Activated effector memory CD4-positive, alpha-beta T cell treated with Interleukin-2 at 50 U/mL for 16 hours (primary cell): Measurements from ENCODE around the gene SERPINB5.
"Not testable (repeated sequence)": the region's sequence is repeated elsewhere in the genome, so short reads cannot be mapped to it uniquely, and the experiment has no call there.

Experiments
- DNase-seq: peaks from one replicate; pipeline ENCODE4 v3.0.0-alpha.2; 2020

Gene SERPINB5

DNA sequence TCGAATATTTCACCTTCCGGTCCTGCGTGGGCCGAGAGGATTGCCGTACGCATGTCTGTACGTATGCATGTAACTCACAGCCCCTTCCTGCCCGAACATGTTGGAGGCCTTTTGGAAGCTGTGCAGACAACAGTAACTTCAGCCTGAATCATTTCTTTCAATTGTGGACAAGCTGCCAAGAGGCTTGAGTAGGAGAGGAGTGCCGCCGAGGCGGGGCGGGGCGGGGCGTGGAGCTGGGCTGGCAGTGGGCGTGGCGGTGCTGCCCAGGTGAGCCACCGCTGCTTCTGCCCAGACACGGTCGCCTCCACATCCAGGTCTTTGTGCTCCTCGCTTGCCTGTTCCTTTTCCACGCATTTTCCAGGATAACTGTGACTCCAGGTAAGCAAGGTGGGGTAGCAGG, at the start of gene SERPINB5:
Gene SERPINB5, plus strand, starts transcription at position 291 of the 400 bp plus-strand sequence. CDS start 7,471 bp downstream, outside the sequence.
- DNase-seq, result no peak

GRCh38 chr18:63427558-63427957, 49.2 kb upstream of the SERPINB5 start:
- DNase-seq, result no peak

DNA sequence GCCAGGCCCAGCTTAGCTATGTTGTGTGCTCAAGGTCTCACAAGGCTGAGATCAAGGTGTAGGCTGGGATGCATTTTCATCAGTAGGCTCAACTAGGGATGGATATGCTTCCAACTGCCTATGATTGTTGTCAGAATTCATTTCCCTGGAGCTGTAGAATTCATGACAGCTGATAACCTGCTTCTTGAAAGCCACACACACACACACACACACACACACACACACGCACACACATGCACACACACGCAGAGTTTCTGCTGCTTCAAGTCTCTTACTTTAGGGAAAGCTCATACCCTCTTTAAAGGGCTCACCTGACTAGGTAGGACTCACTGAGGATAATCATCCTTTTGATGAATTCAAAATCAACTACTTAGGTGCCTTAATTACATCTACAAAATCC, 46.2 kb upstream of the SERPINB5 start:
- DNase-seq, result no peak

GRCh38 chr18:63431180-63431579, 45.6 kb upstream of the SERPINB5 start:
- no peak for DNase-seq

- DNase-seq, result no peak
Observed at GRCh38 chr18:63433334-63433866, 43.4 kb upstream of the SERPINB5 start.

DNA sequence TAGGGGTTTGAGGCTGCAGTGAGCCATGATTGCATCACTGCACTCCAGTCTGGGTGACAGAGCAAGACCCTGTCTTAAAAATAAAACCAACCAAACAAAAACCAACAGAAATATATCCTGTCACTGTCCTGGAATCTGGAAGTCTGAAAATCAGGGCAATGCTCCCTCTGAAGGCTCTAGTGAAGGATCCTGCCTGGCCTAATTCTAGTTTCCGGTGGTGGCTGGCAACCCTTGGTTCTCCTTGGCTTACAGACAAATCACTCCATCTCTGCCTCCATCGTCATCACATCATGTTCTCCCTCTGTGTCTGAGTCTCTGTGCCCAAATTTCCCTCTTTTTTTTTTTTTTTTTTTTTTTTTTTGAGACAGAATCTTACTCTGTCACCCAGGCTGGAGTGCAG, 38.6 kb upstream of the SERPINB5 start:
- DNase-seq, result no peak

DNA sequence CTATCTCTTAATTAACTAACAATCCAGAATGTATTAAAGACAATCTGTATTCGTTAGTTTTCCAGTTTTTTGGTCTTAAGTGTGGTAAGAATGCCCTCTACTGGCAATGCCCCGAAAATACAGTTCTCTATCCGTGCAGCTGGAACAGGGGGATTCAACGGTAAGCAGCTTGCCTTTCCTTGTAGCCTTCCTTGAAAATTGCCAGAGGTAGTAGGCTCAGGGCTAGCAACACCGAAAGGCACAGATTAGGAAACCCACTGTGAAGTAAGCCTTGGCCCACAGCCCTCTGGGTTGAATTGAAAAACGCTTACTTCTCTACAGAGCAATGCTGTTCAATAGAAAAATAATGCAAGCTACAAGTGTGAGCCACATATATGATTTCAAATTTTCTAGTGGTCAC, 37.4 kb upstream of the SERPINB5 start:
- peak; percentile 14 for DNase-seq

DNA sequence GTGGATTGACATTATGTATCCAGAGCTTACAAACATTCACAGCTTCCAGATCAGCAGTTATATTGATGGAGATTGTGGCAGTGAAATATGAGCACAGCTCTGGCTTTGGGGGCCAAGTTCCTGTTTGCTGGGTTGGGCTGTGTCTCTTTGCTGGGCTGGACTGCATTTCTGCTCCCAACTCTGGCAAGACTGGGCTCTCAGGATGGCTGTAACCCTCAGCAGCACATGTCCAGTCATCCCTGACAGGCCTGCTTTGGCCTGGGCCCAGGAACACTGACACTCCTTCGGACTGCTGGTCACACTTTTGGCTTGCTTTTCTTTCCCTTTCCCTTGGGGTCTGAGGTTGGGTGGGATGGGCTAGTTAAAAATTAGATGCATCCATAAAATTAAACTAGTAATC, 36.5 kb upstream of the SERPINB5 start:
- no peak for DNase-seq

DNA sequence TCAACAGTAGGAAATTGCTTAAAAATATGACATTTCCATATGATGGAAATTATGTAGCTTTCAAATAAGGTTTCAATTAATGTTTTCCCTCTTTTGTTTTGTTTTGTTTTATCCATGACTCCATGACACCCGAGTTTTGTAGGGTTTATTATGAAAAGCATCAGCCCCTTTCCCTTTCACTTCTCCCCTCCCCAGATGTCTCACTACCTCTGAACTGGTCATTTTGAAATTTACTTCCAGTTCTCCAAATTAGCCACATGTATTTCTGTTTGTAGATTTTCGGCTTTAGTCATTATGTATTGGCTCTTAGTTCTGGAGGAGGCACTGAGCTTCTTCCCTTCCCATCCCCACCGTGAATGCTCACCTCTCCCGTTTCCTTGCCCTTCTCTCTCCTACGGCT, 35.9 kb upstream of the SERPINB5 start:
- no peak for DNase-seq

DNA sequence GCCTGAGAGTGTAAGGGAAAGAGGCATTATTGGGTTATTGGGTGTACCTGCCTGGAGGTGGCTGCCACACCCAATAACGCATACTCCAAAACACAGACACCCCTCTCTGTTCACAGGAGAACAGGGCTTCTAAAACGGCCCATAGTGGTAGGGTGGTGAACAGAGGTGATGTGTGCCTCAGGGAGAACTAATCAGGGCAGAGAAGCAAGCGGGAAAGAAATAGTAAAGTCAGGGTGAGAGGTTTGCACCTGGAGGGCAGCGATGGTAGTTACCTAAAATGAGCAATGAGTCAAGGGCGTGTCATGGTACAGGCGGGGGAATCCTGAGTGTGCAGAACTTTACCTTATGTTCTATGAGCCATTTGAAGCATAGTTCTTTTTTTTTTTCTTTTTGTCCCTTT, 32.9 kb upstream of the SERPINB5 start:
- DNase-seq, result no peak

GRCh38 chr18:63444580-63444979, 32.2 kb upstream of the SERPINB5 start:
- no peak for DNase-seq

GRCh38 chr18:63445037-63445436, 31.7 kb upstream of the SERPINB5 start:
- no peak for DNase-seq

DNA sequence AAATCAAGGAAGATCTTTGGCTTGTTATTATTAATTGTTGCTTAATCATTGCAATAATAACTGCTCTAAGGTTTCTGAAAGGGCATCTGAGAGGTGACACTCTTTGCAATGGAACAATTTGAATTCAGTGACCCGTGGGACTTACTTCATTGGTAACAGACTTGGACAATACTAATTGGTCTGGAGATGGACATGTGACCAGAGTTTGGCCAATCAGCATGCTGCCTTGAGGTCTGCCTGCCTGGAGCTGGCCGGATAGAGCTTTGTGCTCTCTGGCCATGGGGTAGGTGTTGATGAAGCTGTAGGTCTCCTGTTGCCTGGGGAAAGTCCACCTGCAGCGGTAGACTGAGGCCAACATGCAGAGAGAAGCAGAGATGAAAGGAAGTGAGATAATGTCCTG, 30.5 kb upstream of the SERPINB5 start:
- no peak for DNase-seq

DNA sequence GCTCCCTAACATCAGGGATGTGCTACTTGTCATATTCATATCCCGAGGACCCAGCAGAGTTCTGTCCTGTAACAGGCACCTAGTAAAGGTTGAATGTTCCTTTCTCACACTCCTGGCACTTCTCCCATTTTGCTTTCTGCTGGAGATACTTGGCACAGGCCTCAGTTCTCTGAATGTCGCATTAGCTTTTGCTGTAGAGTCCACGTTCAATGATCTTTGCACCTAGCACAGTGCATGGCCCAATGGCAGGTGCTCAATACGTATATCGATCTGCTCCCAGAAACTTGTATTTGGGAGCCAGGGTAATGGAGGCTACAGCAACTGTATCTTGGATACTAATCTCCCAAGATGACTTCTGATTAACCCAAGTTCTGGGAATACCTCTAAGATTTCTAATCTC, 29.7 kb upstream of the SERPINB5 start:
- no peak for DNase-seq

DNA sequence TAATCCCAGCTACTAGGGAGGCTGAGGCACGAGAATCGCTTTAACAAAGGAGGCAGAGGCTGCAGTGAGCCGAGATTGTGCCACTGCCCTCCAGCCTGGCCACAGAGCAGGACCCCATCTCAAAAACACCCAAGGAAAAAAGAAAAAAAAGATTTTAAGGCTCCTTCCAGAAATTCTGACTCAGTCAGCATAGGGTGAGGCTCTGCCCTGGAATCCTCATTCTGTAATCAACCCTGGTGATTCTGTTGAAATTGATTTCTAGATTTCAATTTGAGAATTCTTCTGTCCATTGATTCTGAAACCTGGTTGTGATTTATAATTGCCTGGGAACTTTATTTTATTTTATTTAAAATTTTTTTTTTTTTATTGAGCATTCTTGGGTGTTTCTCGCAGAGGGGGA, 27.3 kb upstream of the SERPINB5 start:
- DNase-seq, result no peak

- no peak for DNase-seq
Observed at GRCh38 chr18:63451799-63452660, 24.7 kb upstream of the SERPINB5 start.

DNA sequence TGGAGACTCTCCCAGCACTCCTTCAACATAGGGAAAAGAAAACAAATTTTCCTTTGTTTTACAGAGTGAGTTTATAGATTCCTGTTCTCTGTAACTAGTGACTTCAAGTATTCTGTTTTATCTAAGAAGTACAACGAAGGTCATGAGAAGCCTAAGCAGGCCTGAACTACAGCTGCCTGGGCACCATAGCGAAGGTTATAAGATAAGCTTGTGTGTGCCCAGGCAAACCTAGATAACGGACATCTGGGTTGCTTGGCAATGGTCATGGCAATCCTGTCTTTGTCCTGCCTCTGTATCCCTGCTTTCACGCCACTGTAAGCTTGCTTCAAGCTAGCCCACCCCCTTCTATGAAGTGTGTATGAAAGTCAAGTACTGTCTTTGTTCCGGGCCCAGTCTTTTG, 24.0 kb upstream of the SERPINB5 start:
- not testable (repeated sequence) for DNase-seq

DNA sequence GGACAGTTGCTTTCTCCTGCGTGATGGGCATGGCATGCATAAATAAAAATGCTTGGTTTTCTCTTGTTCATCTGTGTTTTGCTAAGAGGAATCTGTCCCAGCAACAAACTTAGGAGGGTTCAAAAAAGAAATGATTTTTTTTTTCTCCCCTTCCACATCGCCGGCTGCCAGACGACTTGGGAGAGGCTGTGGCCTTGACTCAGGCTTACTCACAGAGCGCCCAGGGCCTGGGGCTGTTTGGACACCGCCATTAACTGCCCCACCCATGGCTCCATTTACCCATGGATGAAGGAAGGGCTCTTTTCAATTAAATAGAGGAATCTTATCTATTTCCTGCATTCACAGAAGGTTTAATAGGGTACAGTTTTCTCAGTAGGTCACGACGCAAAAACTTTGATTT, 22.3 kb upstream of the SERPINB5 start:
- DNase-seq, result no peak

DNA sequence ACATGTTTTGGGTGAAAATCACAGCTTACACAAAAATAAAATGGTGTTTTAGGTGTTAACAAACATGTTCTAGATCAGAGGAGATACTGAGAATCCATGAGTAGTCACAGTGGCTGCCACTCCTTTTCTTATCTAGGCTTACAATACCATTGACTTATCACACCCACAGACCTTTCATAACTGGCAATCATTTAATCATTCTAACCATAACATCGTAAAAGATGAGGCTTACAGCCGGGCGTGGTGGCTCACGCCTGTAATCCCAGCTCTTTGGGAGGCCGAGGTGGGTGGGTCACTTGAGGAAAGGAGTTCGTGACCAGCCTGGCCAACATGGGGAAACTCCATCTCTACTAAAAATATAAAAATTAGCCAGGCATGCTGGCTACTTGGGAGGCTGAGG, 18.8 kb upstream of the SERPINB5 start:
- DNase-seq, result no peak

- DNase-seq, result no peak
Observed at GRCh38 chr18:63460414-63460813, 16.3 kb upstream of the SERPINB5 start.

GRCh38 chr18:63464434-63464833, 12.3 kb upstream of the SERPINB5 start:
- no peak for DNase-seq

- DNase-seq, result no peak
Observed at GRCh38 chr18:63465059-63465458, 11.7 kb upstream of the SERPINB5 start.

- DNase-seq, result no peak
Observed at GRCh38 chr18:63467699-63468098, 9.1 kb upstream of the SERPINB5 start.

- no peak for DNase-seq
Observed at GRCh38 chr18:63468575-63468974, 8.2 kb upstream of the SERPINB5 start.

DNA sequence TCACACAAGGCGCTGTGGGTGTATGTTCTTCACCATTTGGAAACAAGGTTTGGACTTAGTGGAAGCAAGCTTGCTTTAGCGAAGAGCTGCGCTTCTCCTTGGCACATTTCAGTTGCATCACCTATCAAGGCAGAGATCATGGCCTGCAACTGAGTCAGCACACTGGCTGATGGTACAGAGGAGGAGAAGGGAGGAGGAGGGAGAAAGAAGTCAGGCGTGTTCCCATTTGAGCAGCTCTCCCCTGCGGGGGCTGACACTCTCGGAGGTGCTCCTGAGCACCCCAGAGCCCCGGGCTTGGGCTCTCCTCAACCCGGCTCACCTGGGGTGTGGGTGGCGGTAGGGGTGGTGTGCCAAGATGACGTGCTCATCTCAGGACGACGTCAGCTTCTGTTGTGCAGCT, 6.0 kb upstream of the SERPINB5 start:
- DNase-seq, result no peak
